HG02759 (cell line): ENCODE results near the gene KRTAP10-12.

Experiments used
- ATAC-seq: cut with Tn5 transposase; IDR thresholded peaks from one replicate; pipeline ENCODE4 v1.9.1; 2021; ENCODE audit warnings: mild to moderate bottlenecking, moderate library complexity; ENCODE audit not compliant: unreplicated experiment

The KRTAP10-12 gene

DNA sequence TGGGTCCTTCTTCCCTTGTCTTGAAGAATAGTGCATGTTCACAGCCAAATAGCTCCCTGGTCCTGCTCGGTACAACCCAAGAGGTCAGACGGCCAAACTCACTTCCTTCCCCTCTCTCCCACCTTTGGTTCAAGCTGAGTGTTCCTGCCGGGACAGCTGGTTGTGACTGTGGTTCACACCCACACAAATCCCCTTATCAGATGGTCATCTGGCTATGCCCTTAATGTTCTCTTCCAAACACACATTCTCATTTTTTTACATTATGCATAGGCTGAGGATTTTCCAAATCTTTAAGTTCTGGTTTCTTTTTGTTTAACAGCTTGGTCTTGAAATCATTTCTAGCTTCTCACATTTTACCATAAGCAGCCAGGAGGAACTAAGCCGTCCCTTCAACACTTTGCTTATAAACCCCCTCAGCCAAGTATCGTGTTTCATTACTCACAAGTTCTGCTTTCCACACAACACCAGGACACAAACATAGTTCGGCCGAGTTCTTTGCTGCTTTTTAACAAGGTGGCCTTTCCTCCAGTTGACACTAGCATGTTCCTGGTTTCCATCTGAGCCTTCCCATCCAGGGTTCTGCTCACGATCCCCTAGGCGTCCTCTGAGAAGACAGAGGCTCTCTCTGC is 34.1 kb downstream of the KRTAP10-12 start:
- no peak for ATAC-seq

DNA sequence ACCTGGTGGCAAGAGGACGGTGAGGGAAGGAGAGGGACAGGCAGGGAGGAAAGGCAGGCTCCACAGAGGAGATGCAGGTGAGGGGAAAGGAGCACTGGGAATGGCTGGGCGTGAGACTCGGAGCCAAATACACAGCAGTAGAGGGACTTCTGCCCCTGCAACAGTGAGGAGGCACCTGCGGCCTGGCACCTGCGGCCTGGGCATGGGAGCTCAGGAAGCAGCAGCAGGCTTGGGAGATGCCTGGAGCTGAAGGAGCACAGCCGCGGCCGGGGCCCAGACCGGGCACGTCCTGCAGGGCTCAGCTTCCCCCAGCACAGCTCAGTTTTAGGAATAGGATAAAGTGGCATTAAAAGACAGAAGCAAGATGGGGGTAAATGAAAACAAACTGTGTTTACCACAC is 35.3 kb downstream of the KRTAP10-12 start:
- ATAC-seq, result no peak

DNA sequence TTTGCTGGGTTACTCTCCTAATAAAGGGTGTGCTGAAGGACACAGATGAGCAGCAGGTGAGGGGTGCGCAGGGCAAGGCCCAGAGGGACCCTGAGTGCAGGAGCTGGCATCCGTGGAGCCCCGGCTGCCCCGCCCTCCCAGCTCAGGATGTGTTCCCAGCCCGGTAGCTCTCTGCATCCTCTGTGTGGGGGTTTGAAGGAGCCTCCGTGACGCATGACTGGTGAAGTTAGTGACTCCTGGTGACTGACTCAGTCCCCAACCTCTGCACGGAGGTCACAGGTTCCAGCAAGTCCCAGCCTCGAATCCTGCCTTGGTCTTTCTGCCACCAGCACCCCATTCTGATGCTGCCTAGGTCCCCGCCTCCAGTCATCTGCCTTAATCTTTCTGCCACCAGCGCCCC is 36.0 kb downstream of the KRTAP10-12 start:
- ATAC-seq, result no peak

DNA sequence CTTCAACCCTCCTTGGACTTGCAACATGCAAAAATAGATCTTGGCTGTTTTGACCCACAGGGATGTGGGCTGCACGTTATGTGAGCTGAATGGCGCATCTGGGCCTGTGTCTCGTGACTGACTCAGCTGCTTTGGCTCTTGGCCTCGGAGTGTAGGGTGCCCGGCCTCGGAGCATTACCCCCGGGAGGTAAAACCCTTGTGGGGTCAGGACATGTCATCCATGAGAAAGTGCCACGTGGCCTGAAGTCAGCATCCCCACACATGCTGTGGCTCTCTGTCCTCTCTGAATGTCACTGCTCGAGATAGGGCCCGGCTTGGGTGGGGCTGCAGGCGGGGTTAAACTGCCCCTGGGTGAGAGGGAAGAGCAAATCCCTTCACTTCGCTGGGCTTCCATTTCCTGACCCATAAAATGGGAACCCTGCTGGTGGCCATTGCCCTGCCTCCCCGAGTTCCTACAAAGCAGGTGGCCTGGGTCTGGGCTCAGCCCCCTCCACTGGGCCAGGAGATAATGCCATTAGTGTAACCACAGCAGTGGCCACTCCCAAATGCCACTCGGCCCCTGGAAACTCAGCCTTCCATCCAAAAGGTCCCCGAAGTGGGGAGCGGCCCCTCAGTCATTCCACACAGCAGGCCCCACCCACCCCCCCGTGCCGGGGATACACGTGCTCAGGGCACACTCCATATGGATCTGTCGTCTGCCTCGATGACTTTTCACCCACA is 37.2 kb downstream of the KRTAP10-12 start:
- ATAC-seq, result no peak

DNA sequence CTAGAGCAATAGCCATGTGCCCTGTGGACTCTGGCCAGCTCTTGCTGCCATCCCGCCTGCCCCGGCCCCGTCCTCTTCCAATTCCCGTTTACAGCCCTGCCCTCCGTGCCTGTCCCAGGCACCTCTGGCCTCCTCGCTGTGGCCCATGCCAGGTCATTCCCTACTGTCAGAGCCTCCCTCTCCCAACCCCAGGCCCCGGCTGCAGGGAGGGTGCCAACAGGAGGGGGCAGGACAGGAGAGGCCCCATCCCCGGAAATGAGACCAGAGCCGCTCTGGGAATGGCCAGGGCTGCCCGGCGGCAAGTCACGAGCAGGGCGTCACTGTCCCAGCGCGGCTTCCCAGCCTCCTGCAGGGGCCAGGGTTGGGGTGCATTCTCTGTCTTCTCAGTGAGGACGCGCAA is 37.9 kb downstream of the KRTAP10-12 start:
- no peak for ATAC-seq

DNA sequence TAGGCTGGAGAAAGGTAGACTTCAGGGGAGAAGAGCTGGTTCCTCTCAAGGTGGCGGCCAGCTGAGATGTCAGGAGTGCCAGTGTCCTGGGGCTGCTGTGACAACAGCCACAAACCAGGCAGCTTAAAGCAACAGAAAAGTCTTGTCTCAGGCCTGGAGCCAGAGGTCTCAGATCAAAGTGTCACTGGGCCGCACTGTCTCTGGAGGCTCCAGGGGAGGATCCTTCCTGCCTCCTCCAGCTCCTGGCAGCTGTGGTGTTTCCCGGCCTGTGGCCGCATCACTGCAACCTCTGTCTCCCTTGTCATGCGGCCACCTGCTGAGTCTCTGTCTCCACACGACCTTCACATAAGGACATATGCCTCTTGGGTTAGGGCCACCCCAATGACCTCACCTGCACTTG is 38.8 kb downstream of the KRTAP10-12 start:
- no peak for ATAC-seq

DNA sequence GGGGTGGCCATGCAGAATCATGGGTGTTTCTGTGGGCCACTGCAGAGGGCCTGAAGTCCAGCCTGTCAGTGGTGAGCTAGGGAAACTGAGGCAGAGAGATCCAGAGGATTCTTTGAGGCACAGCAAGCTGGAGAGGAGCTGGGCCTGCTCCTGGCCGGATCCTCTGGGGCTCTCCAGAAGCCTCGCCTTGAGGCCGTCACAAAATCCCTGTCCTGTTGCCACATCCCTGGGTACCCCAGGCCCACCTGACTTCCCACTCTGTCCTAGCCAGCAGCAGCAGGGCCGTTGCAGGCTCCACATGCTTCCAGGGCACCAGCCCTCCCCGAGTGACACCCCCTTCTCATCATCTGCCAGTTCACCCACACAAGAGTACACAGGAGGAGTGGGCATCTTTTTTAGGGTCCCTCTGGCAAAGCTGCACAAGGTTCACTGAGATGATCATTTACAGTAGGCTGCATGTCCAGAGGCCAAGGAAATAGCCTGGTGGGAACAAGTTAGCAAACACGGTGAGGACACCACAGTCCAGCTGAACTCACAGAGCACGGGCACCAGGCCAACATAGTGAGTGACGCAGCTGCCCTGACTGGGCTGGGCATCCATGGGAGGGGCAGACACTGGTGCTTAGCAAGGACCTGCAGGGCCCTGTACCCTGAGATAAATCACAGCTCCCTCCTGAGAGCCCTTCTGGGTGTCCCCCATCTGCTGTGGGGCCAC is 39.5 kb downstream of the KRTAP10-12 start:
- no peak for ATAC-seq

DNA sequence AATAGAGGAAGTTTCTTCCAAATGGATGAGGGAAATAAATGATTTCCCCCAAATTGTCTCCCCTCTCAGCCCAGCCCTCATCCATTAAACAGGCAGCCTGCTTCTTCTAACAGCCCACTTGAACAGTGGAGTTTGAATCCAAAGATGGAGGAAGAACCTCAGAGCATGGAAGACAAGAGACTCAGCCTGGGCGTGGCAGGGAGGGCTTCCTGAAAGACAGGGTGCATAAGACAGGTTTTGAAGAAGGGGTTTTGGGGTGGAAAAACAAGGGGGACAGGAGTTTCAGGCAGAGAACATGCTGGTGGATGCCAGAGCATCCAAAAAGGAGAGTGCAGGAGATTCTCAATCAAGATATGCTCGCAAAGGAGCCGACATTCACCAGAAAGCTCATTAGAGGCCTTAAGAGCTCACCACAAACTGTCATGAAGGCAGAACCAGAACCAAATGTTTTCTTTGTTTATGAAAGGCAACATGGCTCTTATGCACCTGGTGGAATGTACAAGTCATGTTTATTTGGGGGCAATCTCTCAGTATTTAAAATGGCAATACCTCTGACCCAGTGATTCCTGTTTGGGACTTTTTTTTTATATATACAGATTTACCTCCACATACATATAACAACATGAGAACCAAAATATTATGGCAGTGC is 40.9 kb downstream of the KRTAP10-12 start:
- no peak for ATAC-seq

DNA sequence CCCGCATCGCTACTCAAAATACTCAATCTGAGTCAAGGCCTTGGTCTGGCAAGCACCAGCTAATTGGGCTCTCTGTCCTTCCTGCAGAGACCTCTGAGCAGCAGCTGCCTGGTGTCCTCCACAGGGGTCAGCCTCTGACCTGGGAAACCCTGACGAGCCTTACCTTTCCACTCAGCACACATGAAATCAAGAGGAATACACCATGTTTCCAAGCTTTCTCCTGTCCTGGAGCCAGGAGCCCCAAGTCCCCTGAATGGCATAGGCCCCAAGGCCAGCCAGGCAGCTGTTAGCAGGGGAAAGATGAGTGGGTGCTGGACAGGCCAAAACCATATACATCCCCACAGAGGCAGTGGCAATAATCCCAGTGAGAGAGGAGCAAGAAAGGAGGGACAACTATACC is 41.6 kb downstream of the KRTAP10-12 start:
- no peak for ATAC-seq

DNA sequence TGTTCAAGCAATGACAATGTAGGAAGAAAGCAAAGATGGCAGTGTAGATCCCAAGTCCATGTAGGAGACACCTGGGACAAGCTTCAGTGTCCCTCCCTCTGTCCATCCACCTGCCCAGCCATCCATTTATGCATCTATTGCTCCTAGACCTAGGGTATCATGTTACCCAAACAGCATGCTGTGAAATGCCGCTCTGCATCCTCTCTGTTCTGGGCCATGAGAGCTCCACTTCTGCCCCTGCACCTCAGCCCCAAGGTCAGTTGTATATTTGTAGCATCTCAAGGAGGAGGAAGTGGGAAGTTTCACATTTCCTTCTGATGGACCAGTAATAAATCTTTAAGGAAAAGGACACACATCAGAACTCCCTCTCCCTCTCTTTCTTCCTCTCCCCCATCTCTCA is 42.3 kb downstream of the KRTAP10-12 start:
- no peak for ATAC-seq

DNA sequence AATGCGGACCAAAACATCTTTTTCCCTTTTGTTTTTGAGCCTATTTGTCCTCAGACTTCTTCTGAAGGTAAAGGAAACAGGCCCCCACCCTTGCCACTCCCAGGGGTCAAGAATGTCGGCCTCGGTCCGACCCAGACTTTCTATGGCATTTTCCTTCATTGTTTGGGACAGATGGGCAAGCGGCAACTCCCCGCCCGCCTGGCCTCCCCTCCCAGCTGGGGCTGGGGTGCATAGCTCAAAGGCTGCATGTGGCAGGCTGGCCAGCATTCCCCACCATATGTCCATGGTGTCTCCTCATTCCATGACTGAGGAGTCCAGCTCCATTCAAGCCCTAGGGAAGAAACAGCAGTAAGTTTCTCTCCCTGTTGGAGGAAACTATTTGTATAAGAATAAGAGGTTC is 43.8 kb downstream of the KRTAP10-12 start:
- ATAC-seq, result no peak

DNA sequence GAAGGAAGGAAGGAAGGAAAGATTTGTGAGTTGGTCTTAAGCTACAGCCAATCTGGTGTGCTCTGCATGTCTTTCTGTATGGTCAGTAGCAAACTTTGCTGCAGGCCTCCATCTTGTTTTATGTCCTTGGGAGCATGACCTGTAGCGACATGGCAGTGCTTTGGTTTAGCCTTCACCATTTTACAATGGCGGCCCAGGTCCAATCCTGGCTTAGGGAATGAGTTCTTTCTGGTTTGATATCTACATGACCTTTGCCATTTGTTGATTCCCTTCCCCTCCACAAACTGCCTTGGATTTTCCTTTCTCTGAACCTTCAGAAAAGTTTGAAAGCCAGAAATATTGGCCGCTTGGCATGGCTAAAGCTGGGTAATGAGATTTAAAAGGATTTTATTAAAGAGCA is 44.9 kb downstream of the KRTAP10-12 start:
- ATAC-seq, result no peak

DNA sequence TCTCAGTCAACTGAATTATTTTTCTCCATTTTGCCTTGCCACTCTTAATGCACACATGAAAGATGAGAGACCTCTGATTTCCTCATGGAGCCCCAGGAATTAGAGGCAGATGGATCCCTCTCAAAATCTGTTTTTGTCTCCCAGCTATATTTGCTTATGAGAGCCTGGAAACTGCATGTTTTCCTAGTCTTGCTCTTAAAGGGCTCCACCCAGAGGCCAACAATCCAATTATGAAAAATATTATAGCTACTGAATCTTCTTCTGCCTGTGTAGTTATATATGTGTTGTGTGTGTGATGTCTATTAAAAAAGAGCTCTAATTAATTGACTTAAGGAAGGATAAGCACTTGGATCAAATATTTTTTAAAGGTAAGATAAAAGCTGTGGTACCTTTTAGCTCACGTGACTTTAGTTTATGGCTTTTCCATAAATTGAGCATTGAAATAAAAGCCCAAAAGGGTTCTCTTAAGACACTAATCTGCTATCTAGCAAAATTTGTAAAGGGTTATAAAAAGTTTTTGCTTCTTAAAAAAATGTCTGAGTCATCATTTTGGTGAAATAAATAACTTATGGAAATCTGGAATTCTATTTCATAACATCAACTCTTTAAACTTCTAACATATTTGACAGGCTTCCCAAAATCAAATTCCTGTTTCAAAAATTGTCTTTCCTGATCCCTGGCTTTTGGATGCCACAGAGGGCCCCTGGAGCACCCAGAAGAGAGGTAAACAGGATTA is 45.6 kb downstream of the KRTAP10-12 start:
- ATAC-seq, result no peak
